GM19240 (cell line): ENCODE data around the gene UGT3A2.

Source experiments
- DNase-seq: peaks from one replicate; pipeline ENCODE4 v3.0.0; 2011; ENCODE audit warnings: low spot score; ENCODE audit not compliant: insufficient read length

UGT3A2 gene

DNA sequence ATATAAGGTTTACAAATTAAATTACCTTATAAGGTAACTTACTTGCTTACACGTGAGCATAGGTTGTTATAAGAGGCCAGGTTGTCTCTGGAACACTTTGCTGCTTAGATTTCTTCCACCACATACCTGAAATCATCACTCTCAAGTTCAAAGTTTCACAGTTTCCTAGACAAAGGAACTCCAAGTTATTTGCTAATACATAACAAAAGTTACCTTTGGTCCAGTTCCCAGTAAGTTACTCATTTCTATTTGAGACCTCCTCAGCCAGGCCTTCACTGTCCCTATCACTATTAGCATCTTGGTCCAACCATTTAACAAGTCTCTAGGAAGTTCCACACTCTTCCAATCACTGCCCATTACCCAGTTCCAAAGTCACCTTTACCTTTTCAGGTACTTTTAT, 57.0 kb downstream of the UGT3A2 start:
- no peak for DNase-seq

DNA sequence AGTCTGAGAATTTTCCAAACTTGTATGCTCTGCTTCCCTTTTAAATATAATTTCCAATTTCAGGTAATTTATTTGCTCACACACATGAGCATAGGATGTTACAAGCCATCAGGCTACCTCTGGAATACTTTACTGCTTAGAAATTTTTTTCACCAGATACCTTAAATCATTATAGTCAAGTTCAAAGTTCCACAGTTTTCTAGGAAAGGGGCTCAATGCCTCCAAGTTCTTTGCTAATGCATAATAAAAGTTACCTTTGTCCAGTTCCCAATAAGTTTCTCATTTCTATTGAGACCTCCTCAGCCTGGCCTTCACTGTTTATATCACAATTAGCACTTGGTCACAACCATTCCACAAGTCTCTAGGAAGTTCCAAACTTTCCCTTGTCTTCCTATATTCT, 59.3 kb downstream of the UGT3A2 start:
- no peak for DNase-seq

DNA sequence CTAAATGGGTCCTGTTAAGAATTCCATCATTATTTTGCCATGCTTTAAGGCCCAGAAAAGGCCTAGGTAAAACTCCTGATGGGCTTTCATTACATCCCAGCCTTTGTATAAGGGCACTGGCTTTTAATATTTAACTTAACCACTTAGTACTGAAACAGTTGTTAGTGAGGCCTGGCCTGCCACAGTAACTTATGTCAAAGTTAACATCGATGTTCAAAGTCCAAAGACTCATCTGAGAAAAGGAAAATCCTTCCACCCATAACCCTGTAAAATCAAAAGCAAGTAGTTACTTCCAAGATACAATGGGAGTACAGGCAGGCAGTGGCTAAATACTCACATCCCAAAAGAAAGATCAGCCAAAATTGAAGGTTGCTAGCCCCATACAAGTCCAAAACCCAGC, 60.5 kb downstream of the UGT3A2 start:
- no peak for DNase-seq

DNA sequence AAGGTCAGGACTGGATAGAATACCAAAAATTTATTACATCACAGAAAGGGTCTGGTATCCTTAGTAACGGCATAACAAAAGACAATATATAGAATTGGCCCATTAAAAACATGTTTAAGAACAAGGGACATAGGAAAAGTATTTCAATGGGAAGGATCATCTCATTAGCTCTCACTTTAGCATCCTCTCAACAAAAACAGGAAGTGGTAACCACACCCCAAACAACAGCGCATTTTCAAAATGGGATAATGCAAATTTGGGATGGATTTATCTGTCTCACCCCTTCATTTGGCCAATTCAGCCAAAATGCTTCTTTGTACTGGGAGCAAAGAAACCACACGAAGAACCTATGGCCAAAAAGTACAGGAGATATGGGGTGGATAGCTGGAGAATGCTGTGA, 65.7 kb downstream of the UGT3A2 start:
- no peak for DNase-seq

DNA sequence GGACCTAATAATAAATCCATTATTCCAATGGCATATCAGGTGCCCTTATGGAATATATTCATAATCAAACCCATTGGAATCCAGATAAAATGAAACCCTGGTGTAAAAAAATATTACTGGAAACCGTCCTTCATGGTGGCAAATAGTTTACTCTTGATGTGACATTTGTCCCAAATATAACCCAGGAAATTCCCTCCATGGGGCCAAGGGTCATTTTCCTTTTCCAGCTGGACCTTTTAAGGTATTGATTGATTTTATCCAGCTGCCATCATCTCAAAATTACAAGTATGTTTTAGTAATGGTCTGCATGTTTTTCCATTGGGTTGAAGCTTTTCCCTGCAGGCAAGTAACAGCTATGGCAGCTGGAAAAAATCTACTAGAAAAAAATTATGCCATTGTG, 67.1 kb downstream of the UGT3A2 start:
- DNase-seq: no peak

DNA sequence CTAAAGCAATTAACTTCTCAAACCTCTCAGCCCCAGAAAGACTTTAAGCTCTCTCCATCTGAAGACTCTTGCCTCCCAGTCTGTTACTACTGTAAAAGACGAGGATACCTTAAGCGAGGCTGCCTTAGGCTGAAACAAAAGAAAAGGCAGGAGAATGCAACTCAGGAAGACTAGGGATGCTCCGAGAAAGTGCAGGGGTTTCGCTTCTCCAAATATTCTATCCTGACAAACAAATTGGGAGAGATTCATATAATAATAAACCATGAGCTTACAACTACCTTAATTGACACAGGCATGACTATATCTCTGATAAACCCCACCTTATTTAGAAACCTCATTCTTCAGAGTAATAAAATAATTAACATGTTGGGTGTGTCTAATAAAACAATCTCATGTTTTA, 70.6 kb downstream of the UGT3A2 start:
- DNase-seq: no peak

DNA sequence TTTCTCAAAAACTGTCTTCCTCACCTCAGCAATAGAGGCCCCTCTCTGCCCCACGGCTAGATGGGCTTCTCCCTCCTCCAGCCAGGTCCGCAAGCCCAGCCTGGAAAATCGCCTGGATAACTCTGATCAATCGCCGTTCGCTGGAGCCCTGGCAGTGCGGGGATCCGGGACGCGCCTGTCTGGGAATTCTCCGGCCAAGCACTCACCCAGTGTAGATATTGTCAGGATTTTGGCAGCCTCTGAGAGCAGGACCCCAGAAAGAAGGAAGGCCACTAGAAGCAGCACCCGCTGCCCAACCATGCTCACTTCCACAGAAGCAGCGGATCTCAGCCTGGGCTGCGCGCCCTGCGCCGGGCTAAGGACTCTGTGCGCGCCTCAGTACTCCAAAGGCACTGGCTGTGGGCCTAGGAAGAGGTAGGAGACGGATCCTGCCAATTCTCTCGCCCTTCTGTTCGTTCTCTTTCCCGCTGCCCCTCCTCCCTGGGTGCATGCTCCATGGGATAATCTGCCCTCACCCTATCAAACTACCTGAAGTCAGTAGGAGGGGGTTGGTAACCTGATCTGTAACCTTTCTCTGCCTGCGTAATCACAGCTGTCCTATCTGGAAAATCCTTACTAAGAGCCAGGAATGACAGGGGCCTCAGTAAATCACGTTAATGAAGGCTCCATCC, 75.6 kb downstream of the UGT3A2 start, which contains the start of gene UGT3A1:
Gene UGT3A1, minus strand, starts transcription at position 450 of the 671 bp plus-strand sequence. Its CDS starts 150 bp downstream, at position 300.
- DNase-seq: no peak

DNA sequence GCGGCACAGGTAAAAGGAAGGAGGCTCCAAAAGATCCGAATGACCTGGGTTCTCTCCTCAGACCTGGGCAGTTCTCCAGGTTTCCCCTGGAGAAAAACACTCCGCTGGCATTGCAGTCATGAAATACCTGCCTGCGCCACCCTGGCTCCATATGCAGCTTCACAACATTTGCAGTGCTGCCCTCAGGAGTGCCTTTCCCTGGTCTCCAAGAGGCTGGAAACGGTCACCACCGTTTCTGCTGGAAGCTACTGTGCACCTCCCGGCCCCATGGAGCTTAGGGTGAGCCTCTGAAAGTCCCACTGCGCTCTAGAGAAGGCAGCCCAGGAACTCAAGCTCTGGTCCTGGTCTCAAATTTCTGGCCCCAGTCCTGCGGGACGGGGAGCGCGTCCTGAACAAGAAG, 76.2 kb downstream of the UGT3A2 start:
- DNase-seq: no peak

DNA sequence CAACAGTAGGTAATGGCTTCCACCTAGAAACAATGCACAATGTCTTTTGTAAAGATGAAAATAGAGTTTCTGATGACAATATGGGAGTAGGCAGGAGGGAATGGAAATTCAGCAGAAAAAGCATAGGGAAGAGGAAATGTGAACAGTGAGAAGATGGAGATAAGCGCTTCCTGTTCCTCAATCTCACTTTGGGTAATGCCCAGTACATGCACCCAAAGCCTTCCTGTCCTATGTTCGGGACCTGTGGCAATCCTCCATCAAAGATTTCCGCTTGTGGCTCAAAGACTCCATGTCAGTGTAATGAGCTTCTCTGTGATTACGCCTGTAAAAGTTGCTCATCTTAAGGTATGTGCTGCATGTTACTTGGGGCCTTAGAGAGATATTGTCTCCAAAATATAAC, 78.2 kb downstream of the UGT3A2 start:
- DNase-seq: no peak

DNA sequence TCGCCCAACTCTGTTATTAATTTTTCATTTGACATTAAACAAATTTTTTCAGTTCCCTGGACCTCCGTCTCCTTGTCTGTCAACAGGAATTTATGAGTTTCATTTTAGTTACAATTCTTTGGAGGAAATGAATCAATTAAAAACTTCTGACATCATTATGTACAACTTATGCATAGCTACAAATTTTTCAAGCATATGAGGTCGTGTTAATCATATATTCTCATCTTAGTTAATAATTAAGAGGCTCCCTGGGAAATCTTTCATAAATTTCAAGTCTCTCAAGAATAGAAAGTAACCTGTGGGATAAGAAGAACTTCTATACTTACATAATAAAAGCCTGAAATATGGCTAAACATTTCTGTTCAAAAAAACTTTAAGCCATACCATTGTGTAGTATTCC, 78.9 kb downstream of the UGT3A2 start:
- no peak for DNase-seq
